Measurements from ENCODE around the gene ARL14. TPM values are rescaled to one million over a fixed set of nuclear protein-coding genes. Genes with fewer than 3 reads are reported as not detected.

ARL14 gene
- polyA plus RNA-seq (ENCODE audit: insufficient read length in 10 of 10), result not detected
- long read RNA-seq, donor 1, result 0 reads
- long read RNA-seq, donor 2, result 0 reads
- long read RNA-seq, donor 3, result 0 reads
- long read RNA-seq, donor 4, result 0 reads
- long read RNA-seq, donor 5, result 0 reads
- long read RNA-seq, donor 6, result 0 reads
- long read RNA-seq, donor 7, result 0 reads
- long read RNA-seq, donor 8, partial matches to known transcripts, result 0 of 1 reads
- long read RNA-seq, donor 8, other reads (novel, unspliced or antisense), result 0 of 1 reads
- long read RNA-seq, donor 9, result 0 reads

DNA sequence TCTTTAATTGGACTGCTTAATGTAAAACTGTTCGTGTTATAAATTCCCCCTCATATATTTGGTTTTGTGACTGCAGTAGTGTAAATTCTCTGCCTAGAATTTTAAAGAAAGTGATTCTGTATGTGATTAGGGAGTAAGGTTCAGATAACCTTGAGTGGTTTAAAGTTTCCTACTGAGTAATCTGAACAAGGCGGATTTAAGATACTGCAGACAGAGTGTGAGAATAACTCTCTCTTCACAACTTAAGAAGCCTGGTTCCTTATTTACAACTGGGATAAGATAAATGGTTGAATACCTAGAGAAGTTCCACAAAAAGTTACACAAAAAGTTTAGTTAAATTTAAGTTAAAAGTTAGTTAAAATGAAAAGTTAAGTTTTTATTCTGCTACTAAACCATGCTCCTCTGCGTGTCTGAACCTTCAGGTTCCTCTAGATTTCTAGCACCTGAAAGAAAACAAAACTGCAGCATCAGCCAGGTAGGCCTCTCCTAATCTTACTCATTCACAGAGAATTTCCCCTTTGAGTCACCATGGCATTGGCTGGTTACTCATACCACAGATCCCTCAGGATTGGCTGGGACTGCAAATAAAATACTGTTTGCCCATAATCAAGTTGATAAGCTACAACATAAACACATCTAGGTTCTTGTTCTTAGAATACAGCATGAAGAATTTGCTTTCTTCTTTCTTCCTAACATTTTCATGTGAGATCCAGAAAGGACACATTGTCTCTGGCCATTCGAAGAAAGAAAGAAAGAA lies at the start of gene ARL14:
Gene ARL14 (plus strand): TSS at position 614 of the 757 bp plus-strand sequence. CDS start 187 bp downstream, outside the sequence.
- no peak for DNase-seq

DNA sequence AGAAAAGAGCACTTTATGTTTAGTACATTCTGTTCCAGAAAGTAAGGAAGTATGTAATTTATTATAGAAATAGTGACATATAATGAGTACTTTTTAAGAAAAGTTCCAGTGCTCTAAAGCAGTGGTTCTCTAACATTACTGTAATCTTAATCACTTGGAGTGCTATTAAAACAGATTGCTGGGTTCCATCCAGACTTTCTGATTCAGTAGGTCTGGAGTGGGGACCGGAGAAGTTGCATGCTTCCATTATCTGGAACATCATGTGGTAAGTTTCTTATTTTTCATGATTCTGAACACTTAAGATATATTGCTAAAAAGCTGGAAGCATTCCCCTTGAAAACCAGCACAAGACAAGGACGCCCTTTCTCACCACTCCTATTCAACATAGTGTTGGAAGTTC lies 47.5 kb upstream of the ARL14 start:
- DNase-seq, result no peak

DNA sequence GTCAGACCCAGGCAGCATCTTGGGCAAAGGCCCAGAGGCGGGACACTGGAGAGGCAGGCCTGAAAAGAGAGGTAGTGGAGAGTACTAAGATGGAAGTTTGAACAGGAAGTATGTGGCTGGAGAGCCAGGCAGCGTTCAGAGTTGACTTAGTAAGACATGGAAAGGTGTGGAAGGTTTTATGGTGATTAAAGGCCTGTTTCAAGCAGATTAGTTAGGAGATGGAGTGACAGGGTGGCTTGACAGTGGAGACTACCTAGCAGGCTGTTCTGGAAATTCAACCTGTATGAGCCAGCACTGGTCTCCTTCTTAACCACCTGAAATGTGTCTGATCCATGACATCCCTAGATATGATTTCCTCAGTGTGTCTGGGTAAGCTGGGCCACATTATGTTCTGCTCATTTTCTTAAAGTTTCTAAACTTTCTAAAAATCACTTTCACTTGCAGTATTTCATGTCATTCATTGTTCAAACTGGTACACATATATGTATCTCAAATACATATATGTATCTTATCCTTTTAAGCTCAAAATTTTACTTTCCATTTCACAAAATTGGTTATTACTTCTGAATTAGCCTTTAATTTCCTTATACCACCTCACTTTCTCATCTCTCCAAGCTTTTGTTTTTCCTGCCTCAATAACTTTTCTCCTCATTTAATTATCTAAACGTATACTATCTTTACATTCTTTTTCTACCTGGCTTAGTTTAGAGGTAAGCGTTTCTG lies 43.4 kb upstream of the ARL14 start:
- DNase-seq, result no peak

DNA sequence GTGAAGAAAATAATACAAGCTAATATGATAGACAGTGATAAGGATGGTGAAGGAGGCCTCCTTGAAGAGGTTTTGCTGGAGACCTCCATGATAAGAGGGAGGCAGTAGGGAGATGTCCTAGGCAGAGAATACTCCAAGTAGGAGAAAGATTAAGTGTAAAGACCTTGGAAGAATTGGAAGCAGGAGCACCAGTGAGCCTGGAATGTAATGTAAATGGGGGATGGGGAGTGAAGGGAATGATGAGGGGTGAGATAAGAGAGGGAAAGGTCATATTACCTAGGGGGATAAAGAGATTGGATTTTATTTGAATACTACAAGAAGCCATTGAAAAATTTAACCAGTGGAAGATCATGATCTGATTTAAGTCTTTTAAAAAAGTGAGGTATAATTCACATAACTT lies 41.7 kb upstream of the ARL14 start:
- DNase-seq, result no peak

DNA sequence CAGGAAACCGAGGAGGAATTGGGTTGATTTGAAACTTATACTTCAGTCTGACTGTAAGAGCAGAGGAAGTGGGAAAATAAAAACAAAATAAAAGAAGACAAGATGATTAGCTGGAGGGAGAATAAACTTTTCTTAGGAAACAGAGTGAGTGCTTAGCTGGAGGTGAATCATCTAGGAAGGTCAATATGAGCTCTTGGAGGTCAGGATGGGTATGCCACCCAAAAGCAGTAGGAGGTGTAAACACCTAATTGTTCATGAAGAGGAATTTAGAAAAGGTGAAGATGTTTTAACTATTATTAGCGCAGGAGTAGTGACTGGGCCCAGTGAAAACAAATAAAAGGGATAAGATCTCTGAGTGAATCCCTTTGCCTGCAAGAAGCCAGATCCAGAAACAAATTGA lies 39.9 kb upstream of the ARL14 start:
- DNase-seq, result no peak

DNA sequence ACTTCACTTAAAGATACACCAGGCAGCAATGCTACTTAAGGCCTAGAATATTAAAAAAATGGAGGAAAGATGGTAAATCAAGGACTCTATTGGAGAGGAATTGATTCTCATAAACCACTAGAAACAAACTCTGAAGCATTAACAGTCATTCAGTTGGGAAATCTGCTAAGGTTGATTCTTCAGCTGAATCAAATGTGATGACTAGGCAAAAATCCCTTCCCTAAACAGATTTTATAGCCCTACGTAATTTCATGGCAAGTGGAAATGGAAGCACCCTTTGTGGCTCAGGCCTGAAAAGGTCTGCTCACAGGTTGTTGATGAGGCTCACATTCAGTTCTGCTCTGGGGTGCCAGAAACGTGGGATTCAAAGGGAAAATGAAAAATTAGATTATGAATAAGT lies 38.8 kb upstream of the ARL14 start:
- no peak for DNase-seq

DNA sequence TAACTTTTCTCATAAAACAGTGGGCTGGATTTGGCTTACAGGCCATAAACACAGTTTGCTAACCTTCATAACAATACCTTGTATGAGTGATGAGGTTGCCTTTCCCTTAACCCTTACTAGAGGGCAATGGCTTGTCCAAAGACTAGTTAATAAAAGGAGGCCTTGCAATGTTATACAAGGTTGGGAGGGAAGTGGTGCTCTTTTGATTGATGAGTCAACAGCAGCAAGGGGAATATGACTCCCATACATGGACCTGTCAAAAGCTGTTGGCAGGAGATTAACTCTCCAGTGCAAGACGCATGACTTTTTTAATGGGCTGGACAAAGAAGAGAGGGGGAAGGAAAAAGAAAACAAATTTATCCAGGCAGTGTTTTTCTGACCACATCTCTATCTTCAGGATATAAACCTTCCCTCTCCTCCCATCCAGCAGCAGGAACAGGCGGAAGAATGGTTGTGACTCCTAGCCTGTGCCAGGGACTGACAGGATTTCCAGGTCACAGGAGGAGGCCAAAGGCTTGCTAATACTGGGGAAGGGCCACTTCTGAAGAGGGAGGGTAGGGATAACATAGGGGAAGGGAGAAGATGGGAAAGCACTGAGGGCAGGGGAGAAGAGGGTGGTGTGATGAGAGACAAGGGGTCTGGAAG lies 35.2 kb upstream of the ARL14 start:
- peak in 1 of 3 donors; percentile 6 for DNase-seq

DNA sequence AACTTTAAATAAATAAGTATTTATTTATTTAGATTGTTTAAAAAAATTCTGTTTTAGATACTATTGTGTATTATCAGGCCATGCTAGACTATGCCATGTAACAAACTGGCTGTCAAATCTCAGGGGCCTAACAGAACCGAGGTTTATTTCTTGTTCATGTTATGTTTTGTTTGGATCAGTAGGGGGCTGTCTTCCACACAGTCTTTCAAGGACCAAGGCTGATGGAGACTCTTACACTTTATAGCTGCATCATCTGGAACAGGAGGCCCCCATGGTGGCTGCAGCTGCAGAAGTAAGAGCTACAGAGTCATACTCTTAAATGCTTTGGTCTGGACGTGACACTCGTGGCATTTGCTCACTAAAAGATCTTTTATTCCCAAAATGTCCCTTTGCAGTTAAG lies 33.0 kb upstream of the ARL14 start:
- DNase-seq, result no peak

DNA sequence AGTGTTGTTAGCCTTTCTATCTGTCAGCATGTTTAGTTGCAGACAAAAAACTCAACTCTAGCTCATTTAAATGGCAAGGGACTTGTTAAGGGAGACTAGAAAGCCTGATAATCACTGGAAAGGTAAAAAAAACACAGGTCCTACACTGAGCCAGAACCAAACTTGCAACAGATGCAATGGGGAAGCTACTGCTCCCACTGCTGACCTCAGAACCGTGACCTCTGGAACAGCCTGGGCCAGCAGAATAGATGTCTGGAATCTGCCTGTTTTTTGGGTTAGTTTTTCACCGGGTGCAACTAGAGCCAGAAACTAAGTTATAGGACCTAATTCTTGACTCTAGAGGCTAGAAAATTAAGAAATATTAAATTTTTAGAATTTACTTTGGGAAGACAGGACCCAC lies 32.5 kb upstream of the ARL14 start:
- DNase-seq, result no peak

DNA sequence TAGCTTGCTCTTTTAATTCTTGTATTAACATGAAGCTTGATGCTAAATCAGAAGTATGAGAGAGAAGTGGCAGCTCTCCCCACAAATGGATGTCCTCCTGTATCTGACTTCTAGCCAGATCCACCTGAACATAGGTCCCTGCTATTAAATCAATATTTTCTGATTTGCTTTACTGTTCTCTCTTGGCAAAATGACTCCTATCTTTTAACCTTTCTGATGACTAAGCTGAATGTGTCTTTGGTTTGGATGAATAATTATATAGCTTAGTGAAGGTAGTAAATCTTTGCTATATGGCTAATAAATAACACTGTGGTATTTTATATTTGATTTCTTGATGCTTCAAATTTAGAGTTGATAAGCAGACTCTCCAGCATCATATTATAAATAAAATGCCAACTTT lies 28.3 kb upstream of the ARL14 start:
- no peak for DNase-seq

DNA sequence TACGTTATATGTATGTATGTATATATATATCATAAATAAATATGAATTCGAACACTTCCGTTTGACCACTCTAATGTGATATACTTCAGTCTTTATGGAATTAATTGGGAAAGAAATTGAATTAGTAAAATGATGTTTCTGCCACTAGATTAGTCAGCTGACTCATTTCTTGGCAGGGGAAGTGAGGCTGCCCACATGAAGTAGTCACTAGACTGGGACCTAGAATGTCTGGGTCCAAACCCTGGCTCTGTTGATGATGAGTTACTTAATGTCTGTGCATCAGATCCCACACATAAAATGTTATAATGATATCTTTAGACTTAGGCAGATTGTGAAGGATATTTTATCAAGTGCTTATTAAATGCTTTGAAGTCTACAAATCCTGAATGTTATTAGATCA lies 27.4 kb upstream of the ARL14 start:
- no peak for DNase-seq

DNA sequence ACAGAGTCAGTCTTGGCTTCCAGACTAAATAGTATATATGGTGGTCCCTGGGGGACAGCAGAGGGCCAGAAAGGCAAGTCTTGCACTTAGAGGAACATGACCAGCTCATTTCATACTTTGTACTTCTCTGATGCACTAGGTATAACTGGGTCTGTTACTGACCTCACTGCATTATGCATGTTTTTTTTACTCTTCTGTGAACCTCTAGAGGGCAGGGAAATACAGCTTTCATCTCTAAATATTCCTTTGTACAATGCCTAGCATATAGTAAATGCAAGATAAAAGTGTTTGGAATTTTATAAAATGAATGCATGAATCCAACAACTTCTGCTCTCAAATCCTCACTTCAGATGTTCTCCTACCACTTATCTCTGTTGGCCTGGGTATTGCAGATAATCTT lies 23.4 kb upstream of the ARL14 start:
- DNase-seq, result no peak

DNA sequence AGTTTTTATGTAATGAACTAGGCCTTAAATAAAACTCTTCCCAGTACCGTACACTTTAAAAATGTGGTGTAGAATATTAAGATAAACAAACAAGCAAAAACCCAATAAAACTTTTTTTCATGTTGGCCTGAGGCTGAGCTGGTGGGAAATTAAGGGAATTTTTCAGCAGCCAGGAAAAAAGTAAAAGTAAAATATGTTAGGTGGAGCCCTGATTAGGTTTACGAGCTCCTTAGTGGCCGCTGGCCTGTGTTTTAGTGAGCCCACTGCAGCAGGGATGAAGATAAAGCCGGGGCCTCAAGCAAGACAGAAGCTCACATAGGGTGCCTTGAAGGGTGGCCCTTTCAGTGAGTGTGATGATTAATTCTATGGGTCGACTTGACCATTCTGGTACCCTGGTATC lies 16.1 kb upstream of the ARL14 start:
- DNase-seq, result no peak

DNA sequence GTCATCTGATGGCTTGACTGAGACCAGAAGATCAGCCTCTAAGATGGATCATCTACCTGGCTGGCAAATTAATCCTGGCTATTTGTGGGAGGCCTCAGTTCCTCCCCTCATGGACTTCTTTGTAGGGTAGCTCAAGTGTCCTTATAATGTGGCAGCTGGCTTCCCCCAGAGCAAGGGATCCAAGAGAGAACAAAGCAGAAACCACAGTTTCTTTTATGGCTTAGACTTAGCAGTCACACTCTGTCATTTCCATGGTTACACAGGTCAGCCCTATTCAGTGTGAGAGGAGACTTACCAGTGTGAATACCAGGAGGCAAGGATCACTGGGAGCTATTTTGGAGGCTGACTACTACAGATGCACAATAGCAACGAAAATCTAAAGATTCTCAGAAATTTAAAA lies 15.3 kb upstream of the ARL14 start:
- no peak for DNase-seq

DNA sequence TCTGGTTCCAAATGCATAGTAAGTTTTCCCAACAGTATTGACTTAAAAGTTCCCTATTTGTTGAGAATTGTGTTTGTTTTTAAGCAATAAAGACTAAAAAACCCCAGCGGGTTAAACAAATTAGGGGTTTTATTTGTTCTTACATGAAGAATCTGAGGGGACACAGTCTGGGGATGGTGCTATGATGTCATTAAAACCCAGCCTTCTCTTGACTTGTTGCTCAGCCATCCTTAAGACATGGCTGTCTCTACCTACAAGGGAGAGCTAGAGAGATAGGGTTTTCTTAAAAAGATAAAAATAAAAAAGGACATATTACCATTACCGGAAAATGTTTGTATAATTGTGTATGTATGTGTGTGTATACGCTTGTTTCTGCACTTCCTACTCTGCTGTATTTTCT lies 11.7 kb upstream of the ARL14 start:
- DNase-seq, result no peak

DNA sequence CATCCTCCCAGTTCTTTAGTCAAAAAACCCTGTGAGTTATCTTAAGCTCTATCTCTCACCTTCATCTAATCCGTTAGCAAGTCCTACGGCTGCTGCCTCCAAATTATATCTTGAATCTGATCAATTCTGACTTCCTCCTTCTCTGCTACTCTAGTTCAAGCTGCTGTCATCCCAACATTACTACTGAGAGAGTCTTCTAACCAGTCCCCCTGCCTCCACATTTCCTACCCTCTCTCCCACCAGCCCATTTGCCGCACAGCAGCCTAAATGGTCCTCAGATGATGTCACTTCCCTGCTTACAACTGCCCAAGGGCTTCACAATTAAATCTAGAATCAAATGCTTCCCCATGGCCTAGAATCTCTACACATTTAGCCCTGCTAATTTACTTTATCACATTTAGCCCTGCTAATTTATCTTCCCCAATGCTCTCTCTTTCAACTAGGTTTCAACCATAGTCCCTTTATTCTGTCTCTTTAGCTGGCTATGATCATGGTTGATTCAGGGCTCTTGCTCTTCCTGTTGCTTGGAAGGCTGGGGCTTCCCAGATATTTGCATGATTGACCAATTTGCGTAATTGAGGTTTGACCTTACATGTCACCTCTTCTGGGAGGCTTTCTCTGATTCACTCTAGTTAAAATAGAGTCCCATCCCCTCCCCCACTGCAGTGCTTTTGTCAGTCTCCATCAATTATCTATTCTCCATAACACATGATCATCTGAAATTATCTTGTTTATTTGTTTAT lies 11.0 kb upstream of the ARL14 start:
- no peak for DNase-seq

DNA sequence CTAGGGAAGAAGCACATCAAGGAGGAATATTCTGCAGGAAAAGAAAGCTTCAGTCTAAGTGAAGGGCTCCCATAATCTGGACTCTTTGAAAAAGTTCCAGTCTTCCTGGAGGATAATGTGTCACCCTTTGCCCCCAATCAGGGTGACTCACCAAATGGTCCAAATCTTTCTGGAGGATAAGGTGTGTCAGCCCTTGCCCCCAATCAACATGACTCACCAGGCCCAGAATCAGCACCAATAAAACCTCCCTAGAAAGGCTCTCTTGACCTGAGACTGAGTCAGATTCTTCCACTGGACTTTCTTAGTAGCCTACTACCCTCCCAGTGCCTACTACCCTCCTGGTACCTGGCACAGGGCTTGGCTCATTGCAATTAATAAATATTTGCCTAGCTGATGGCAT lies 9.5 kb upstream of the ARL14 start:
- DNase-seq, result no peak

DNA sequence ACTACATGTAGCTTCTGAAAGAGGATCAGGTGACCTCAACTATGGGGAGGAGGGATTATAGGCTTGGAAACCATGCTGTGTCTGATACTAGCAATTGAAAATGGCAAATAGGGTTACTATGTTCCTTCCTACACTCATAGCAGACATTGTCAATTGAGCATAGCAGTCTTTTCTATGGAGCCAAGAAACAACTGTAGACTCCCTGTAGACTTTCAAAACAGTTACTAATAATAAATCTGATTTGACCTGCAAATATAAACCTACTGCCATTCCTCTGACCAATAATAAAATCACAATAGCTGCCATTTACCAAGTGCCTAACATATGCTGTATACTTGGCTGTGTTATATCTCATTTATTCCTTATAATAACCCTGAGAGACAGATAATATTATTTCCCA lies 8.5 kb upstream of the ARL14 start:
- no peak for DNase-seq

DNA sequence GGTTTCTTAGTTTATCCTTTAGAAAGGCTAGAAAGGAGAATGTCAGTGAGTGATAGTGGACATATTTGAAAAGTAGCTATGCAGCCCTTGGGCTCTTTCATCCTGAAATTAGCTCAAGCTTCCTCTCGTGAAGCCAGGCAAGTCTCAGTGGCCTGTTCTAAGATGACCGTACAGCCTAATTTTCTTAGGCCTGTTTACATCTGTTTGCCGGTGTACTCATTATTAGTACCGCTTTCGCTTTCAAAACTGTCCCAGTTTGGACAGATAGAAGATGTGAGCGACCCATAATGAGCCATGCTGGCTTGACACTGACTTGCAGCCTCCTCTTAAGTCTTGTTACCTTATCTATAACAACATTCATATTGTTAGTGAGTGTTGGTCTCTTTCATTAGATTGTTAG lies 5.7 kb upstream of the ARL14 start:
- no peak for DNase-seq

DNA sequence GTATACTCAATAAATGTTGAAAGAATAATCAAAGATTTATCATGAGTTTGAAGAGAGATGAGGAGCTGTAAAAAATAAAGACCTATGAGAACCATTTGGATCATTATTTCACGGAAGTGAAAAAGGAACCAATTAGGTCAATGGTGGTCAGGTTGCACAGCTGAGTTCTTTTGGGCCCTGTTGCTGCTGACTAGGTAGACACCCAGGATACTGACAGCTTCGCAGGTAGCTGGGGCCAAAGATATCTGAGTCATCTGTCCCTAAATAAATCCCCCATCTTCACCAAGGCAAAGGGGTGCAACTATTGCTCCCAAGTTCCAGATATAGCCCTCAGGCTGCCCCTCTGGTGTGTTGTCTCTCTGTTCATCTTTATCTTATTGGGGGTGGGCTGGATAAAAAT lies 5.0 kb upstream of the ARL14 start:
- DNase-seq, result no peak

DNA sequence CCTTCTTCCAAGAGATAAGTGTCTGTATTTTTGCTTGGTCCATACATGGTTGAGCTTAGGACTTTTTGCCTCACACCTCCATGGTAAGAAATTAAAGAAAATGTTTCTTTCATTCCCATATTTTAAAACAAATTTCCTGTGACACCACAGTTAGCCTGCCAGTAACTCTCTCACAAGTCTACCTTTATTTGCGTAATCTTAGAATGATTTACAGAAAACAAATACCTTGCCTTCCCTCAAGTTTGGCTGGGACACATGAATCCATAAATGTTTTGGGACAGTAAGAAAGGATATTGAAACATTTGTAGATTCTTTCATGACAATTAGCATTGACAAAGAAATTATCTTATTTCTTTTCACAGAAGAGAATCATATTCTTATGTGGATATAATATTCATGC lies 3.8 kb upstream of the ARL14 start:
- DNase-seq, result no peak

DNA sequence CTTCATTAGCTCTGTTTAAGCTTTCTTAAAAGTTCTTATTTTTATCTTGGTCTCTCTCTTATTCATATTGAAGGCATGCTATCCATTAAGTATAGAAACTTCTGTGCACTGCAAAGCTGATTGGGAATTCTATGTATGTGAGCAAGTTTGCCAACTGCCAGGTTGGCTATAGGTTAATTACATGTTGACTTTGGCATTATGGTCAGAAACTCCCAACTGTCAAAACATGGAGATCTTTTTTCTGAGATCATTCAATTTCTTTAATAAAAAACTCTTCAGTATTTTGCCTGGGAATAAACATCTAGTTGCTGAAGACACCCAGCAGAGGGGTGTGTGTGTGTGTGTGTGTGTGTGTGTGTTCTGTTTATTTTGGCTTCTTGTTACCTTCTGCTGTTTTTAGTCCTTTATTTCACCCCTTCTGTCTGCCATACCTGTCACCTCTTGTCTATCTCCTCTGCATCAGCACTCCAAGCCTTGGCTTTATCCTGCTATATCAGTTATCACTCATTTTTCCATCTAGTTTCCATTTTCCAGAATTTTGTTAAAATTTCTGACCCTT lies 1.3 kb upstream of the ARL14 start:
- no peak for DNase-seq
